PFSK-1 (cell line): ENCODE data around the gene NISCH.

ENCODE experiments used
- FOXP2 ChIP-seq: optimal IDR thresholded peaks from 2 replicates; pipeline ENCODE3; 2011; ENCODE audit warnings: borderline replicate concordance, control low read depth, inconsistent platforms; ENCODE audit not compliant: insufficient read depth; ENCODE audit errors: extremely low read length, extremely low read depth
- POLR2AphosphoS5 ChIP-seq: IDR thresholded peaks from 2 replicates; pipeline ENCODE4 v1.6.1; 2012; ENCODE audit warnings: low read depth, mild to moderate bottlenecking, control low read depth, low read length, moderate library complexity
- SIN3A ChIP-seq: IDR thresholded peaks from 2 replicates; pipeline ENCODE4 v1.6.1; 2012; ENCODE audit warnings: mild to moderate bottlenecking, low read length, moderate library complexity, borderline replicate concordance; ENCODE audit not compliant: insufficient read depth
- TAF1 ChIP-seq: IDR thresholded peaks from 2 replicates; pipeline ENCODE4 v1.6.1; 2012; ENCODE audit warnings: low read length, control low read depth, borderline replicate concordance; ENCODE audit not compliant: insufficient read depth
- TF ChIP-seq, protein P1 (sequence below), 2 experiments: IDR thresholded peaks; 2 replicates each; pipeline versions ENCODE4 v1.6.1 to v1.8.0; 2011 to 2012; ENCODE audit warnings: low read depth in 2 of 2, low read length in 2 of 2, control low read depth in 1 of 2, inconsistent platforms in 1 of 2, mild to moderate bottlenecking in 1 of 2, moderate library complexity in 1 of 2; ENCODE audit not compliant: insufficient read depth in 1 of 2

NISCH gene

DNA sequence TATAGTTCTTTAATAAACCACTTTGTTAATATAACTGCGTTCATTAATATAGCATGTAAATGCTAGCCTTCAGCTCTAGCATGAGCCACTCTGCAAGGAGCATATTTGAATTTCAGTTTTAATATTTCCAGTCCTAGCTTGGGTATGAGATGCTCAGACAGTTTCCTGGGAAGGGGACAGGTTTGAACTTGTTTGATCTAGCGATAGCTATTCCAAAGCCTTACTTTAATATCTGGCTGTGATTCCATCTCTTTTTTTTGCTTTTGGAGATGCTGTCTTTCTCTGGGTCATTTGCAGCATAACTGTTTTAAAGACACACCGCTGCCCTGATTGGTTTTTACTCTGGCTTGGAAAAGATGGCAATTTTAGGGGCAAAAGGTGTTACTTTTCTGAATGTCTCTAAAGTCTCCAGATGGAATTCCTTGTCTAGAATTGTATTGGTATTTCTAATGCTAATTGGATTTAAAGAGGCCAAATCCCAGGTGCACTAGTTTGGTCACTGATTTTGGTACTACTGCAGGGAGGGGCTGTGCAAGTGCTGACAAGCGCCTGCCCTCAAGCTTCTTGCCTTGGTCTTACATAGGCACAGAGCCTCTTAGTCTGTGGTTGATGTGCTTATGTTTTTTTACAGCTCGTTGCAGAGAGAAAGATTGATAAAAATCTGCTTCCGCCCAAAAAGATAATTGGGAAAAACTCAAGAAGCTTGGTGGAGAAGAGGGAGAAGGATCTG is 2.8 kb downstream of the NISCH start:
- TF ChIP-seq FOXP2 (no peak), SIN3A (no peak), POLR2AphosphoS5 (no peak), TAF1 (no peak)
- TF ChIP-seq, protein P1, sequence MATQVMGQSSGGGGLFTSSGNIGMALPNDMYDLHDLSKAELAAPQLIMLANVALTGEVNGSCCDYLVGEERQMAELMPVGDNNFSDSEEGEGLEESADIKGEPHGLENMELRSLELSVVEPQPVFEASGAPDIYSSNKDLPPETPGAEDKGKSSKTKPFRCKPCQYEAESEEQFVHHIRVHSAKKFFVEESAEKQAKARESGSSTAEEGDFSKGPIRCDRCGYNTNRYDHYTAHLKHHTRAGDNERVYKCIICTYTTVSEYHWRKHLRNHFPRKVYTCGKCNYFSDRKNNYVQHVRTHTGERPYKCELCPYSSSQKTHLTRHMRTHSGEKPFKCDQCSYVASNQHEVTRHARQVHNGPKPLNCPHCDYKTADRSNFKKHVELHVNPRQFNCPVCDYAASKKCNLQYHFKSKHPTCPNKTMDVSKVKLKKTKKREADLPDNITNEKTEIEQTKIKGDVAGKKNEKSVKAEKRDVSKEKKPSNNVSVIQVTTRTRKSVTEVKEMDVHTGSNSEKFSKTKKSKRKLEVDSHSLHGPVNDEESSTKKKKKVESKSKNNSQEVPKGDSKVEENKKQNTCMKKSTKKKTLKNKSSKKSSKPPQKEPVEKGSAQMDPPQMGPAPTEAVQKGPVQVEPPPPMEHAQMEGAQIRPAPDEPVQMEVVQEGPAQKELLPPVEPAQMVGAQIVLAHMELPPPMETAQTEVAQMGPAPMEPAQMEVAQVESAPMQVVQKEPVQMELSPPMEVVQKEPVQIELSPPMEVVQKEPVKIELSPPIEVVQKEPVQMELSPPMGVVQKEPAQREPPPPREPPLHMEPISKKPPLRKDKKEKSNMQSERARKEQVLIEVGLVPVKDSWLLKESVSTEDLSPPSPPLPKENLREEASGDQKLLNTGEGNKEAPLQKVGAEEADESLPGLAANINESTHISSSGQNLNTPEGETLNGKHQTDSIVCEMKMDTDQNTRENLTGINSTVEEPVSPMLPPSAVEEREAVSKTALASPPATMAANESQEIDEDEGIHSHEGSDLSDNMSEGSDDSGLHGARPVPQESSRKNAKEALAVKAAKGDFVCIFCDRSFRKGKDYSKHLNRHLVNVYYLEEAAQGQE (IDR thresholded peaks at IDR 0.05; ENCODE audit: insufficient read depth in 1 of 2, low read depth in 2 of 2, low read length in 2 of 2): no peak

DNA sequence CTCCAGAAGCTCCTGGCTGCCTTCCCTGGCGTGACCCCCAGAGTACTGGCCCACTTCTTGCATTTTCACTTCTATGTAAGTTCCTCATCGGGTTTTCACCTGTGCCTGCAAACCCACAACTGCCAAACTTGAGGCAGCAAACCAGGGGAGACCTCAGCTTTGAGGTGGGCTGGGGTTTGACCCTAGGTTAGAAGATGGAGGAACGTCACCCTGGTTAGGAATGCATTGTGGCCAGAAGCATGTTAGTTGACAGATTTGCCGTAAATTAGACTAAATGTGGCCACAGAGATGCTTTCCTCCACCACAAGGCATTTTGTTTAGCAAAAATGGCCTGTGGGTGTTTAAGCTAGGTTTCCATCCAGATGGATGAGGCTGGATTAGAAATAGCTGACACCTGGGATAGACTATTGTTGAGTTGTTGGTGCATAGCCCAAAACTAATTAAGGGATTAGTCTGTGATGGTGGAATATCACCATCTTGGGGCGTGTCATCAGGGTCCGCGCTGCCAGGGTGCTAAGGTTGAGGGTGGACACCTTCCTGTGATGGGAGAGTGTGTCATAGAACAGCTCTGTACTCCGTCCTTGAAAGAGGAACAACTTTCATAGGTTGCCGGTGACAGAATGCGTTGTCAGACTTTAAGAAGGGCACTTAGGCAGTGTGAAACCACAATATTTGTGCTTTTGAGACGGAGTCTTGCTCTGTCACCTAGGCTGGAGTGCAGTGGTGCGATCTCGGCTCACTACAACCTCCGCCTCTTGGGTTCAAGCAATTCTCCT is 3.6 kb downstream of the NISCH start:
- TF ChIP-seq SIN3A: no peak
- no peak for TF ChIP-seq POLR2AphosphoS5
- TF ChIP-seq FOXP2: no peak
- TF ChIP-seq TAF1: no peak
- TF ChIP-seq, protein P1 (IDR thresholded peaks at IDR 0.05; ENCODE audit: insufficient read depth in 1 of 2, low read depth in 2 of 2, low read length in 2 of 2): no peak

DNA sequence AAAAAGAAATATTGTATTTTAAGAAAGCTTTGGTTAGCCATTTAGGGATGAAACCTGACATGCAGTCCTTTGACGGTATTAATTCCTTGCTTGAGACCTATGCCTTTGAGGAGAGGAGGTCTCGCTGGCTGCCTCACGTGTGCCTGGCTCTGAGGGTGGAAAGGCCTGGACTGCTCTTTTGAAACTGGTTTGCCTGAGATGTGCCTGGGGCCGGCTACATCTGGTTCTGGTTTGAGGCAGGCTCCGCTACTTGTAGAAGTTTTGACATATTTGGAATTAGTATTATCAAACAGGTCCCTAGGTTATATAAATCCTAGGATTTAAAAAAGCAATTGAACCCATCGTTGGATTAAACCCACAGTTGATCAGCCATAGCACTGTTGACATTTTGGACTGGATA is 6.5 kb downstream of the NISCH start:
- TF ChIP-seq, protein P1 (IDR thresholded peaks at IDR 0.05; ENCODE audit: insufficient read depth in 1 of 2, low read depth in 2 of 2, low read length in 2 of 2): no peak
- TF ChIP-seq TAF1: no peak
- TF ChIP-seq POLR2AphosphoS5: no peak
- TF ChIP-seq FOXP2: no peak
- TF ChIP-seq SIN3A: no peak

DNA sequence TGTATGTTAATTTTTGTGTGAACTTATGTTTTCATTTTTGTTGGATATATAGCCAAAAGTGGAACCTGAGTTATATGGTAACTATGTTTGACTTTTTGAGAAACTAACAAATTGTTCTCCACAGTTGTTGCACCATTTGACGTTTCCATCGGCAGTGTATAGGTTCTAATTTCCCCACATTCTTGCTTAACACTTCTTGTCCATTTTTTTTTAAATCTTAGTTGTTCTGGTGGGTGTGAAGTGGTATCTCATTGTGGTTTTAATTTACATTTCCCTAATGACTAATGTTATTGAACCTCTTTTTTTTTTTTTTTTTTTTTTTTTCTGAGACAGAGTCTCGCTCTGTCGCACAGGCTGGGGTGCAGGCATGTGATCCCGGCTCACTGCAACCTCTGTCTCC is 8.0 kb downstream of the NISCH start:
- TF ChIP-seq, protein P1 (IDR thresholded peaks at IDR 0.05; ENCODE audit: insufficient read depth in 1 of 2, low read depth in 2 of 2, low read length in 2 of 2): no peak
